ENCODE data around the gene BTBD16.
A peak's percentile ranks its signal among the peaks of the same experiment; 100 is the strongest.

The BTBD16 gene

DNA sequence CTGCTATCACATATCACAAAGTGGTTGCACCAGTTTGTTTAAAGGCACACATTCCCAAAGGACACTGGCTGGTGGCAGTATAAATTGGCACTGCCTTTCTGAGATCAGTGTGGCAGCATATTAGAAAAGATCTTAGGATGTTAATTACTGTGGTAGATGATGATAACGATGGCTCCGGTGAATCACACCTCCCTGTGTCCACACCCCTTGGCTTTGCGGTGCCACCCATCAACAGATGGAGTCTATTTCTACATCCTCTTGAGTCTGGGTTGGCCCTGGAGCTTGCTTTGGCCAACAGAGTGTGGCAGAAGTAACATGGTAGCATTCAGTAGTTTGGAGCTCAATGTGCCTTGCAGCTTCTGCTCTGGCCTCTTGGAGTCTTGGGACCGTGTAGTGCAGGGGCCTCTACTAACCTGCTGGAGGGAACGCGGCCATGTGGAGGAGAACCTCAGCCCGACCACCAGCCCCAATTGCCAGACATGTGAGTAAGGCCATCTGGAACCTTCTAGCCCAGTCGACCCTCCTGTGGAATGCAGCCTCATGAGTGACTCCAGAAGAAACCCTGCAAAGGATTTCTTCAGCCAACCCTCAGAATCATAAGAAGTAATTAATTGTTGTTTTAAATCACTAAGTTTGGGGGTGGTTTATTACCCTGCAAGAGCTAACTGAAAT lies 76.2 kb downstream of the BTBD16 start:
- DNase-seq: no peak

GRCh38 chr10:122348512-122348911 lies 77.4 kb downstream of the BTBD16 start:
- DNase-seq: no peak

- DNase-seq: no peak
Measured at GRCh38 chr10:122348935-122349361, 77.9 kb downstream of the BTBD16 start.

- no peak for DNase-seq
Measured at GRCh38 chr10:122349758-122350369, 78.8 kb downstream of the BTBD16 start.

GRCh38 chr10:122350893-122351292 lies 79.8 kb downstream of the BTBD16 start:
- DNase-seq: no peak

- DNase-seq: no peak
Measured at GRCh38 chr10:122352817-122353525, 81.9 kb downstream of the BTBD16 start.

- DNase-seq: no peak
Measured at GRCh38 chr10:122354383-122354782, 83.3 kb downstream of the BTBD16 start.

GRCh38 chr10:122357685-122358084 lies 86.6 kb downstream of the BTBD16 start:
- DNase-seq: no peak

- no peak for DNase-seq
Measured at GRCh38 chr10:122359621-122360020, 88.5 kb downstream of the BTBD16 start.

DNA sequence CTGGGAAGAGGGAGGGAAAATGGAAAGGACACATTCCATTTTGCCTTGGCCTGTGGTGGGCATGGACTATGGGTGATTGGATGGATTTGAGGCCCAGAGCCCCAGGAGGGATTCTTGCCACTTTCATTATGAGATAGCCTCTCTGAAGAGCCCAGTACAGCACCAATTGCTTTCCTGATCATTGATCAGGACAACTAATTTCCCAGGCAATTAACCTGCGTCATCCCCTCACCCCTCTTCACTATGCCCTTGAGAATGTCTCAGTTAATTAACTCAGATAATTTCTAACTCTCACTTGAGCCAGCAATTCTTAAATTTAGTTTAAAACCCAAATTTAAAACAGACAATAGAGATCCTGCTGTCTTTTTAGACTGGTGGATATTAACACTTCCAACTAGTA lies 90.0 kb downstream of the BTBD16 start:
- no peak for DNase-seq

- no peak for DNase-seq
Measured at GRCh38 chr10:122362031-122362592, 91.0 kb downstream of the BTBD16 start.

- DNase-seq: no peak
Measured at GRCh38 chr10:122362621-122363020, 91.5 kb downstream of the BTBD16 start.

- DNase-seq: no peak
Measured at GRCh38 chr10:122363311-122363710, 92.2 kb downstream of the BTBD16 start.

DNA sequence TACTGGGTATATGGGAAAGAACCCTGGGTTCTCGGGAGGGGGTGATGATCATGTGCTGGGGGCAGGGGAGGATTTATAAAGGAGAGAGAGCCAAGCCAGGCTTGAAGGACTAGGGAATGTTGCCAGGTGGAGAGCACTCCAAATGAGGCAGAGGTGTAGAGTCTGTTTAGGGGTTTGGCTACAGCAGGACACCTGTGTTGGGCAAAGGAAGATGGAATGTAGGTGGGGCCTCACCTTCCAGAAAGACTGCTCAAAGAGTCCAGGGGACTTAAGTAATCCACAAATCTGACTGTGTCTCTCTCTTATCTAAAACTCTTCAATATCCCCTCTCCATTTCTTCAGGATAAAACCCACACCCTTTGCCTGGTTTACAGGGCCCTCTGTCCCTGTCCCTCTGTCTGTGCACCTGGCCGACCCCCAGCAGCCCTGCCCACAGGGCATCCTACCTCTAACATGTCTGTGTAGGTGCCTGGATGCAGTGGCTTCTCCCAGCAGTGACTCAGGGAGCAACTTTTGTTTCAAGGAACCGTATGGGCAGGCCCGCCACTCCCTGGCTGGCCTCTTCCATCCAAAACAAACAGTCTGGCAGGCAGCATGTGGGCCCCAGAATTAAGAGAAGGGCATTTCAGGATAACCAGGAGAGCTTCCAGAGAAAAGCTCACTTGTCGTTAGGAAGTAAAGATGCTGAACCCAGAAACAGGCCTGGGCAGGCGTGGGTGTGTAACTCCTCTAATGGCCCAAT lies 92.8 kb downstream of the BTBD16 start:
- DNase-seq: no peak

DNA sequence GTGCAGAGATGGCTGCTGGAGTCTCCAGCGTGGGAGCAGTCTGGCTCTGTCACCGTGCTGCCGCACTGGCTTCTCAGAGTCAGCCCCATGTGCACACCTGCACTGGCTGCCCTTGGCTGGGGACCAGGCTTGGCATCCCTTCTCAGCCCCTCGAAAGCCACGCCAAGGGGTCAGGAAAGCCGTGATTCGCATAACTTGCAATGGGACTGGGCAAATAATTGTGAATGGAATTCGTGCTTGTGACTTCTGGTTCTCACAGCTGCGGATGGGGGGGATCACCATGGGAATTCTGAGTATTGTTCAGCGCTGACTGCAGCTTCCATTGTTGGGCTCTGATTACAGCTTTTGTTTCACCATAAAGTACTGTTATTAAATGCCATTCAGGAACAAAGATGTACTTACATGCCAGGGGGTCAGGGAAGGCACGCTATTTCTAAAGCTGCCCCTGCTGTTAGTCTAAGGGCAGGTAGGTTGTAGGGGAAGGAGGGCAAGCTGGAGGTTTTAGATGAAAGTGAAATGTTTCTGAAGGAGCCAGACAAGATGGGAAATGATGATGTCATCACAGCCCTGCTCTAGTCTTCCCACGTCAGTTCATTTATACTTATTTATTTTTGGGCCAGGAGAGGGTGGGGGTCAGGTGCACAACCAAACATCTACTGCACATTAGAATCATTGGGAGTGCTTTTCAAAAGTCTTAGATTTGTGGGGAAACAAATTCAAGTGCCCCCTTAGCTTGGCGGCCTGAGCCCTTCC lies 97.6 kb downstream of the BTBD16 start:
- no peak for DNase-seq

DNA sequence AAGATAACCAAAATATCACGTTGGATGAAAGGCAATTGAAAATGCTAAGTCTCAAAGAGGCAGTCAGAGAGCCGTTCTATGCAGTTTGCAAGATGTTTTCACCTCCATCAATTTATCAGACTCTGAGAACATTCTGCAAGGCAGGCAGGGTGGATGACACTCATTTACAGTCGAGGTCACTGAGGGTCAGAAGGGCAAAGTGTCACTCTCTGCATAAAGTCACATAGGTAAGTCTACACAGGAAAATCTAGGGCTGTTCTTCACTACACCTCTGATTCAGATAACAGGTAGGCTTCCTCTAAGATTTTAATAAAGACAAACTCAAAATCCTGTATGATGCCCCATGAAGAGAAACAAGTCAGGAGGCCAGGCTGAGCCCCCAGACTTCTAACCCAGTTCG lies 102.0 kb downstream of the BTBD16 start:
- DNase-seq: no peak

- DNase-seq: no peak
Measured at GRCh38 chr10:122373721-122374120, 102.6 kb downstream of the BTBD16 start.

GRCh38 chr10:122374237-122374858 lies 103.3 kb downstream of the BTBD16 start, which contains the start of gene PLEKHA1:
TSS of gene PLEKHA1 (plus strand) at chr10:122374708. CDS start at chr10:122393201, 18,493 bp downstream.
- peak; percentile 93 for DNase-seq

DNA sequence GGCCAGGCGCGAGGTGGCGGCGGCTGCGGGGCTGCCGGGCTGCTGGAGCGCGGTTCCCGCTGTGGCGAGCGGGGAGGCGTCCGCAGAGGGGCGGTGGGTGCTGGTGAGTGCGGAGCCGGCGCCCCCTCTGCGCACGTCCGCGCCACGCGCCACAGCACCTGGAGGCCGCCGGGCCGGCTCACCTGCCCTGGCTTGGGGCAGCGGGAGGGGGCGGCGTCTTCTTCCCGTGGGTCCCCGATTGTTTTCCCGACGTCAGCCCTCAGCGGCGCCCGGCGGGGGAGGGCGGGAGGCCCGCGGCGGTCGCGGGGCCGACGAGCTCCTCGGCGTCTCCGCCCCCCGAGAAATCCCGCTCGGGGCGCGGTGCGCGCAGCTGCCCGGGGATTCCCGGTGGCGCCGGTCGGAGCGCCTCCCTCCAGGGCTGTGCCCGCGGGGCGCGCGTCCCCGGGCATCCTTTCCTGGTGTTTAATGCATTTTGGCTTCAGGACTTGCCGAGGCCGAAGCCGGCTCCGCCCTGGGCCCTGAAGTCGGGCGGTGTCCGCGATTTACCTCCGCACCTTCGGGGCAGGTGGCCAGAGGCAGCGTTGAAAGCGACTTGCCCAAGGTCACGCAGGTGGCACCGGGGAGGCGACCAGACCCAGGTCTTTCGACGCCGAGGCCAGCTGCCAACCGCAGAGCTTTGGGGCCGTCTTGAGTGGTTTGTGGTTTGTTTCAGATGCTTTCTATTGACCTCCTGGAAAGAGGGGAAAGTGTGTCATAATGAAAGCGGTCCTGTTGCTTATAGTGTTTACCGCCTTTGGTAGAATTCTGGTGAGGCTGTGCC lies 104.0 kb downstream of the BTBD16 start:
- DNase-seq: peak; percentile 73

DNA sequence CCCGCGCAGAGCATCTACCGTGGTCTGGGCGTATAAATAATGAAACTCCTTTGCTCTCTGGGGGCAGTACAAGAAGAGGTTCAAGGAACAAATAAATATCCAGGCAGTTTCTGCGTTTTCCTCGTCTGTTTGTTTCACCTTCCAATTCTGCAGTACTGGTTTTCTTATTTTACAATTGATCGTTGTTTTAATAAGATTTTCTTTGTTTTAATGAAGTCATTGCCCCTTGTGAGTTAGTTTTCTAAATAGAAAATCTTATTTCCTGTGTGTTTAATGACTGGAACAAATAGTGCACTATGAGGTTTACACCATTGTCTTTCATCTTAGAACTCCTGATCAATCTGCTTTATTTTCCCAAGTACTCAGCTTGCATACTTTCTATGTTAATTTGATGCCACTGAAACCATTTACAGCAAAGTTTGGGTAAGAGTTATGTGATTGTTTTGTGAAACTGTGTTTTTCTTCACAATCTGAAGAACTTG lies 104.6 kb downstream of the BTBD16 start:
- DNase-seq: no peak

Data from activated naive CD4-positive, alpha-beta T cell treated with Interleukin-2 at 50 U/mL for 16 hours (primary cell).